PC-9 (cell line): Measurements from ENCODE around the gene RCSD1. TPM values are rescaled to one million over a fixed set of nuclear protein-coding genes. Genes with fewer than 3 reads are reported as not detected.

Source experiments
- BruUV-seq: library from RNA; stranded (reverse); fragments of 400-500 nt; replicated peaks from 2 replicates; lab custom pipeline; 2021; lab: Mats Ljungman, UMichigan
- CTCF ChIA-PET: fragments of 300-600 bp; sonication (Branson Sonifier 250); formaldehyde crosslinking; loops from one replicate; lab custom pipeline; 2022; ENCODE audit warnings: antibody characterized with exemption; lab: Charles Lee
- POLR2A ChIA-PET: fragments of 300-600 bp; sonication (Branson Sonifier 250); formaldehyde crosslinking; loops from one replicate; lab custom pipeline; 2022; ENCODE audit warnings: antibody characterized with exemption; ENCODE audit not compliant: unreplicated experiment; lab: Charles Lee
- DNase-seq, 2 experiments: peaks; one replicate each; pipeline versions ENCODE4 v3.0.0 to v3.0.0-alpha.2; 2015 to 2022; ENCODE audit warnings: mixed read lengths in 1 of 2
- H2AFZ ChIP-seq: fragments of 200-600 bp; sonication (generic); 2 replicates; pipeline ENCODE4 v1.8.1; 2017; ENCODE audit warnings: antibody characterized with exemption
- H3F3A ChIP-seq: fragments of 200-600 bp; sonication (generic); 2 replicates; pipeline ENCODE4 v1.8.1; 2017; ENCODE audit warnings: antibody characterized with exemption, mild to moderate bottlenecking, low read depth; ENCODE audit not compliant: insufficient read depth
- H3K27ac ChIP-seq: fragments of 200-600 bp; sonication (generic); 2 replicates; pipeline ENCODE4 v1.6.1; 2016; ENCODE audit warnings: mixed run types
- H3K27me3 ChIP-seq: fragments of 200-600 bp; sonication (generic); 2 replicates; pipeline ENCODE4 v1.6.1; 2016; ENCODE audit warnings: low read depth, mixed run types; ENCODE audit not compliant: insufficient read depth
- H3K36me3 ChIP-seq: fragments of 200-600 bp; sonication (generic); 2 replicates; pipeline ENCODE4 v1.6.1; 2016; ENCODE audit warnings: low read depth, mixed run types
- H3K4me1 ChIP-seq: fragments of 200-600 bp; sonication (generic); replicated peaks from 2 replicates; pipeline ENCODE4 v1.6.1; 2016; ENCODE audit warnings: mixed run types; ENCODE audit not compliant: insufficient read depth
- H3K4me2 ChIP-seq: fragments of 200-600 bp; sonication (generic); 2 replicates; pipeline ENCODE4 v1.6.1; 2017; ENCODE audit warnings: mixed run types
- H3K4me3 ChIP-seq: fragments of 200-600 bp; sonication (generic); 2 replicates; pipeline ENCODE4 v1.6.1; 2016; ENCODE audit warnings: mixed run types
- H3K79me2 ChIP-seq: fragments of 200-600 bp; sonication (generic); 2 replicates; pipeline ENCODE4 v1.6.1; 2017; ENCODE audit warnings: low read depth, mixed run types
- H3K9me2 ChIP-seq: fragments of 200-600 bp; sonication (generic); 2 replicates; pipeline ENCODE4 v1.8.1; 2017; ENCODE audit warnings: mild to moderate bottlenecking; ENCODE audit not compliant: insufficient read depth
- H3K9me3 ChIP-seq: fragments of 200-600 bp; sonication (generic); 2 replicates; pipeline ENCODE4 v1.8.1; 2016; ENCODE audit warnings: low read depth; ENCODE audit not compliant: insufficient read depth
- H4K20me1 ChIP-seq: fragments of 200-600 bp; sonication (generic); 2 replicates; pipeline ENCODE4 v1.8.1; 2017; ENCODE audit not compliant: insufficient read depth
- EZH2 ChIP-seq: fragments of 200-600 bp; sonication (generic); IDR thresholded peaks from 2 replicates; pipeline ENCODE4 v1.8.0; 2017; ENCODE audit warnings: antibody characterized with exemption, low read depth
- intact Hi-C: fragments of 100-400 bp; cut with micrococcal nuclease; formaldehyde crosslinking; loops from one replicate; pipeline ENCODE4 v1.10.0; 2022; ENCODE audit not compliant: unreplicated experiment
- total RNA-seq: library from RNA; stranded (reverse); gene quantifications from 2 replicates; pipeline ENCODE4 v1.2.3, GENCODE V29; 2021
- TF ChIP-seq, protein P1 (sequence below): fragments of 200-600 bp; sonication (generic); conservative IDR thresholded peaks from 2 replicates; pipeline ENCODE4 v1.6.1; 2017; ENCODE audit warnings: mixed run types, antibody characterized with exemption, mild to moderate bottlenecking, moderate library complexity

The RCSD1 gene
- total RNA-seq, 1 experiment from 2014 or later, result not detected

- Histone ChIP-seq H2AFZ (no peak overlapping the region), H3K79me2 (no peaks in the 10 kb centered on the region), H3K27ac (no peak overlapping the region), H3K9me3 (no peaks in the 10 kb centered on the region), H3K27me3 (peaks cover 6% of the 10 kb centered on the region; the same call in 1 of the 2 replicates), H4K20me1 (no peaks in the 10 kb centered on the region), H3K36me3 (no peaks in the 10 kb centered on the region), H3K4me3 (no peak overlapping the region), H3K4me2 (no peak overlapping the region), H3F3A (no peaks in the 10 kb centered on the region), H3K9me2 (no peaks in the 10 kb centered on the region), H3K4me1 (no peaks in the 10 kb centered on the region)
- intact Hi-C loops, result no loop called here
- TF ChIP-seq EZH2, result no peak
- TF ChIP-seq, protein P1, sequence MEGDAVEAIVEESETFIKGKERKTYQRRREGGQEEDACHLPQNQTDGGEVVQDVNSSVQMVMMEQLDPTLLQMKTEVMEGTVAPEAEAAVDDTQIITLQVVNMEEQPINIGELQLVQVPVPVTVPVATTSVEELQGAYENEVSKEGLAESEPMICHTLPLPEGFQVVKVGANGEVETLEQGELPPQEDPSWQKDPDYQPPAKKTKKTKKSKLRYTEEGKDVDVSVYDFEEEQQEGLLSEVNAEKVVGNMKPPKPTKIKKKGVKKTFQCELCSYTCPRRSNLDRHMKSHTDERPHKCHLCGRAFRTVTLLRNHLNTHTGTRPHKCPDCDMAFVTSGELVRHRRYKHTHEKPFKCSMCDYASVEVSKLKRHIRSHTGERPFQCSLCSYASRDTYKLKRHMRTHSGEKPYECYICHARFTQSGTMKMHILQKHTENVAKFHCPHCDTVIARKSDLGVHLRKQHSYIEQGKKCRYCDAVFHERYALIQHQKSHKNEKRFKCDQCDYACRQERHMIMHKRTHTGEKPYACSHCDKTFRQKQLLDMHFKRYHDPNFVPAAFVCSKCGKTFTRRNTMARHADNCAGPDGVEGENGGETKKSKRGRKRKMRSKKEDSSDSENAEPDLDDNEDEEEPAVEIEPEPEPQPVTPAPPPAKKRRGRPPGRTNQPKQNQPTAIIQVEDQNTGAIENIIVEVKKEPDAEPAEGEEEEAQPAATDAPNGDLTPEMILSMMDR, result no peak
- ChIA-PET CTCF (no interaction called here), POLR2A (no interaction called here)
- BruUV-seq, result no TSS peak
- no peak for DNase-seq
Measured at GRCh38 chr1:167708940-167709389, 78.9 kb downstream of the RCSD1 start.

DNA sequence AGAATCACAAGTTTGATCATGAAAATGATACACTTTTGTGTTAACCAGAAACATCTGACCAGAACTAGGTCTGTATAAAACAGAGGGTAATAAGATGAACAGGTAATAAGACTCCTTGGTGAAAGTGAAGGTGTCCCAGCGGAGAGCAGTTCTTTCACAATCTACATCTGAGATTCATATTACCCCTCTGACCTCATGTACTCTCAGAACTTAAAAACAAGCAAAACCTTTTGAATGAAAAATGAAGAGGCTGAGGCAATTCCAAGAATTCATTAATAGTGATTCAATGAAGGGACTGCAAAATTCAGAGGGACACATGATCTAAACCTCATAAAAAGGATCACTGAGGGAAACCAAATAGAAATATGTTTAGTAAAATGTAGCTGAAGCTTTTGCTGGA lies 80.8 kb downstream of the RCSD1 start:
- CTCF ChIA-PET, result no interaction called here
- H3K36me3 ChIP-seq, result no peaks in the 10 kb centered on the region

GRCh38 chr1:167711797-167712196 lies 81.8 kb downstream of the RCSD1 start:
- POLR2A ChIA-PET, result no interaction called here
- no peak overlapping the region for H3K27ac ChIP-seq
- H3K27me3 ChIP-seq, result no peaks in the 10 kb centered on the region
- peaks cover 14% of the 10 kb centered on the region; the same call in 1 of the 2 replicates for H3F3A ChIP-seq
- no peaks in the 10 kb centered on the region for H3K79me2 ChIP-seq
- H3K4me3 ChIP-seq, result no peak overlapping the region
- H3K9me2 ChIP-seq, result no peaks in the 10 kb centered on the region
- no peak for DNase-seq
- no peaks in the 10 kb centered on the region for H3K9me3 ChIP-seq
- TF ChIP-seq EZH2, result no peak
- TF ChIP-seq, protein P1, result no peak
- CTCF ChIA-PET, result interaction anchor here (0.7 kb wide), 1 partner anchor 371 kb away, joined by 5 read pairs; no protein-coding TSS in a partner anchor
- no peak overlapping the region for H2AFZ ChIP-seq
- H3K36me3 ChIP-seq, result no peaks in the 10 kb centered on the region
- H3K4me1 ChIP-seq, result peaks cover 1% of the 10 kb centered on the region; the same call in 1 of the 2 replicates
- intact Hi-C loops, result no loop called here
- H3K4me2 ChIP-seq, result no peak overlapping the region
- H4K20me1 ChIP-seq, result no peaks in the 10 kb centered on the region
- BruUV-seq, result no TSS peak

More for the DNA sequence above, 80.8 kb downstream of the RCSD1 start:
- BruUV-seq, result no TSS peak
- POLR2A ChIA-PET, result no interaction called here
- intact Hi-C loops, result no loop called here
- Histone ChIP-seq H3K4me2 (no peak overlapping the region), H3K9me3 (no peaks in the 10 kb centered on the region), H3K4me1 (no peaks in the 10 kb centered on the region), H3F3A (peaks cover 7% of the 10 kb centered on the region; the same call in 1 of the 2 replicates), H3K79me2 (no peaks in the 10 kb centered on the region), H2AFZ (no peak overlapping the region), H3K4me3 (no peak overlapping the region), H4K20me1 (no peaks in the 10 kb centered on the region), H3K27ac (no peak overlapping the region), H3K27me3 (no peaks in the 10 kb centered on the region), H3K9me2 (no peaks in the 10 kb centered on the region)
- TF ChIP-seq EZH2, result no peak
- TF ChIP-seq, protein P1, result no peak
- DNase-seq, result no peak
